HG02981 (cell line): ENCODE data around the gene IFI6.
A peak's percentile ranks its signal among the peaks of the same experiment; 100 is the strongest.
"Not testable (repeated sequence)": the region's sequence is repeated elsewhere in the genome, so short reads cannot be mapped to it uniquely, and the experiment has no call there.

Experiments used
- ATAC-seq: cut with Tn5 transposase; IDR thresholded peaks from one replicate; pipeline ENCODE4 v1.9.1; 2021; ENCODE audit warnings: mild to moderate bottlenecking, moderate library complexity; ENCODE audit not compliant: unreplicated experiment

IFI6 gene

DNA sequence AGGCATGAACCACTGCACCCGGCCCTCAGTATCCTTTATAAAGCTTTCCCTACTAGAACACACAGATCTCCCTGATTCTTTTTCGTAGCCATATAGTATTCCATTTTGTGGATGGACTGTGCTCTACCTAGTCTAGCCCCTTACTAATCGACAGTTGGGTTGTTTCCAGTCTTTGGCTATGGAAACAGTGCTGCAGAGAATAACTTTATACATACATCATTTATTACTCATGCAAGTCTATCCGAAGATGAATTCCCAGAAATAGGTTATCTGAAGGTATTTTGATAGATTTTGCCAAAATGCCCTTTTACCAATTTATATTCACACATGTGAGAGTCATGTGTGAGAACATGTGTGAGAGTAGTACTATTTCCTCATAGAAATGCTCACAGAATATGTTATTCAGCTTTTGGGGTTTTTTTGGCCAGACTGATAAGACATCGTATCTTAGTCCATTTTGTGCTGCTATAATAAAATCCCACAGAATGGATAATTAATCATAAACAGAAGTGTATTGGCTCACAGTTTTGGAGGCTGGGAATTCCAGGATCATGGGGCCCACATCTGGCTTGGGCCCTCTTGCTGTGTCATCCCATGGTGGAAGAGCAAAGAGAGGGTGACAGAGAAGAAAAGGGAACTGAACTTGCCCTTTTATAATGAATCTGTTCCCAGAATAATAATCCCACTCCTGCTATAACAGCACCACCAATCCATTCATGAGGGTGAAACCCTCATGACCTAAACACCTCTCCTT lies 19.7 kb downstream of the IFI6 start:
- ATAC-seq: no peak

GRCh38 chr1:27650539-27651175 lies 21.3 kb downstream of the IFI6 start:
- no peak for ATAC-seq

DNA sequence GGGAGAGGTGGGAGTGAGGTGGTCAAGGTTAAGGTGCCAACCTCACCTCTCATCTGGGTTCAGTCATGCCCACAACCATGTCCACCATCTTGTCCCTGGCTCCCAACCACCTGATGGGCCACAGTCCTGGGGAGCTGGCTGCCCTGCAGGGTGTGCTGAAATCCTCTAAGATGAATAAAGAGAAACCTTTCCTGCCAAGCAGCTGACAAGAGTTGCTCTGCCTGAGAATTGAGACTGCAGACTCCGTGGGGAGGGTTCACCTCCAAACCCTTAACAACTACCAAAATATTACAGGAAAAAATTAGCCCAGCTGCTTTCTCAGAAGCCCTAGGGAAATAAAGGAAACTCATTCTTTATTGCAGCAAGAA lies 21.8 kb downstream of the IFI6 start:
- ATAC-seq: no peak

- no peak for ATAC-seq
Measured at GRCh38 chr1:27649306-27649635, 22.7 kb downstream of the IFI6 start.

DNA sequence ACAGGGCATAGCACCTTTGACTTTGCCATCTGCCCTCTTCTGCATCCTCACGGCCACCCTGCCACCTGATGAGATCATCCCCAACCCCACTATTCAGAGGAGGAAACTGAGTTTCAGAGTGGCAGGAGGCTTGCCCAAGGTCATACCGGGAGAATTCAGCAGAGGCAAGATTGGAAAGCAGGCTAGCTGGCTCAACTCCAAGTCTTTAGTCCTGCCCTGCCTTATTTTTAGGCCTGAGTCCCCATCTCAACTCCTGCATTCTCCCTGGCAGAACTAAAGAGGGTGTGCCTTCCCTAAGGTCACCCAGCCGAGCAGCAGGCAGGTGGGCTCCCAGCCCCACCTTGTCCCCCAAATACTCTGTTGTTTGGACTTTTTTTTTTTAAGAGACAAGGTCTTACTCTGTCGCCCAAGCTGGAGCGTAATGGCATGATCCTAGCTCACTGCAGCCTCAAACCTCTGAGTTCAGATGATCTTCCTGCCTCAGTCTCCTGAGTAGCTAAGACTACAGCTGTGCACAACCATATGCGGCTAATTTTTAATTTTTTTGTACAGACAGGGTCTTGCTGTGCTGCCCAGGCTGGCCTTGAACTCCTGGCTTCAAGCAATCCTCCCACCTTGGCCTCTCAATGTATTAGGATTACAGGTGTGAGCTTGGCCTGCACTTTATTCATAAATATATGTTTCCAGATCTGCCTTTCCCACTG lies 23.2 kb downstream of the IFI6 start:
- ATAC-seq: no peak

GRCh38 chr1:27647328-27647727 lies 24.7 kb downstream of the IFI6 start:
- no peak for ATAC-seq

DNA sequence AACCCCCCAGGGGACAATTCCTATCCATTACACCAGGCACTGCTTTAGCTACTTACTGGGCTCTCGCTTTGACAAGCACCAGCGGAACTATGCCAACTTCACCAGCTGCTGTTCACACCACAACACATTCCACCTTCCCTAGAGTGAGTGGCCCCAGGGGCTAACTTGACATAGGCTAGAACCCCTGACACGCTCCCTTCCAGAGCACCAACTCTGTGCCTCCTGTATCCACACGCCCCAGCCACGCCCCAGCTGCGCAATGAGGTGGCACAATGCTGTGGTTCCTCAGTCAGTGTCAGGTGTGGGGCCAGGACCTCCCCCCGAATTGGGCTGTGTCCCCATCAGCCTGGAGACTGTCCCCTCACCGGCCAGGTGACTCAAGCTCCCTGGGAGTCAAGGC lies 25.3 kb downstream of the IFI6 start:
- ATAC-seq: no peak

DNA sequence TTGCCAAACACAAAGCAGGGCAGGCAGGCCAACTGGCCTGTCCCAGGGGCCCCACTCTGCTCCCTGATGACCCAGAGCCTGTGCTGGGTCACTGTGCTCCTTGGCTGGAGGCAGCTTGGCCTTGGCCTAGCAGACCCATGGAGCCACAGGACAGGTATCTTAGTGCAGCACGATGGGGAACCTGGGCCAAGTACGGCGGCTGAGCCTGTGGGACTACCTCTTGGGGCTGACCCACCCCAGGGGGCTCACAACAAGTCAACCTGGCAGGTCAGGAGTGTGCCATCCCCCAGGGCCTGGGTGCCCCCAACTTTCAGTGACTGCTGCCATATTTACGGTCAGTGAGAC lies 26.9 kb downstream of the IFI6 start:
- ATAC-seq: no peak

DNA sequence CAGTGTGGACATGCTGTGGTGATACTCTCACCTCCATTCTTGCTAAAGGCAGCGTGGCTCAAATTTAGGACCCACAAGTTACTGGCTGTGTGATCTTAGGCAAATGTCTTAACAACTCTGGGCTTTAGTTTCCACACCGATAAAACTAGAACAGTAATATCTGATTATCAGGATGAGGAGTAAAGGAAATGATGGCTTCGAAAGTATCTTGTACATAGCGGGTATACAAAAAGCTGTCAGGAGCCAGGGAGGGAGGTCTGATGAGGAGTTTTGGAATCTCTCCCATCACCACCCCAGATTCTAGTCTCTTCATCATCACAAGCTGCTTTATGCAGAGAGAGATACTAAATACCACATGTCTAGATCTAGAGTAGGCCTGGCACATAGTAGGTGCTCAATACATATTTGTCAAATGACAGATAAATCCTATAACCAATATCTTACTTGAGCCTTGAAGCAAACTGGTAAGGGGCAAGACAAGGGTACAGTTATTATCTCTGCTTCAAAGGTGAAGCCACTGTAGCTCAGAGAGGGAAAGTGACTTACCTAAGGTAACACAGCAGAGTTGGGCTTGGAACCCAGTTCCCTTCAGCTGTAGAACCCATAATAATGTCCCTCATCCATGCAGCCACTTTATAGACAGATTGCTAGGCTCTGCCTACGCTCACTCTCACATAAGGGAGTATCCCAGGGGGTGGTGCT lies 27.5 kb downstream of the IFI6 start:
- ATAC-seq: no peak

DNA sequence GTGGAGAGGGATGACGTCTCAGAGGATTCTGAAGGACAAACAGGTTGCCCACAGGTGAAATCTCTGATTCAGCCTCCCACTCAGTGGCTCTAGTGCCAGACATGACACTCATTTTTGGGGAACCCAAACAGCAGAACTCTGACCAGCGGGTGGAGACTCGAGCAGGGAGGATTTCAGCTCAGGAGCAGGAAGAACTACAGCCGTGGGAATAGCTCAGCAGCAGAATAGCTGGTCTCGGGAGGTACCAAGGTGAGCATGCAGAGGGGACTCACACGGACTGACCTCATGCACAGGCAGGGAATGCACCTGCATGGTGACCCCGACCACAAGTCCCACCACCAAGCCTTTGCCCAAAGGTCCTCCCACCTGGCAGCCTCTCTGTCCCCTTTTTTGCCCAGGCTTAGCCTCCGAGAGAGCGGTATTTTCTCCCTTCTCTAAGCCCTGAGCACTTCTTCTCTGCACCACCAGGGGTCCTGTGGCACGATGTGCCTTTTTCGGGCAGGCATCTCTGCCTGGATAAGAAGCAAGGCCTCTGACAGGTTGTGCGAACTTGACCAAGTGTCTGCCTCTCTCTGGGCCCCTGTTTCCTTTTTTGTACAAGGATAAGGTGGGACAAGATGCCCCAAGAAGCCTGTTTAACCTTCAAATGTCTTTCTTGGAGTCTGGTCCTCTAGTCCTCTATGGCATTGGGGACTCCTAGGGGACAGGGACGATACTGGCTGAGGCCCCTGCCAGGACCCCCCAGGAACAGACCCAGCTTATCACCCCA lies 28.2 kb downstream of the IFI6 start:
- peak; percentile 54 for ATAC-seq

DNA sequence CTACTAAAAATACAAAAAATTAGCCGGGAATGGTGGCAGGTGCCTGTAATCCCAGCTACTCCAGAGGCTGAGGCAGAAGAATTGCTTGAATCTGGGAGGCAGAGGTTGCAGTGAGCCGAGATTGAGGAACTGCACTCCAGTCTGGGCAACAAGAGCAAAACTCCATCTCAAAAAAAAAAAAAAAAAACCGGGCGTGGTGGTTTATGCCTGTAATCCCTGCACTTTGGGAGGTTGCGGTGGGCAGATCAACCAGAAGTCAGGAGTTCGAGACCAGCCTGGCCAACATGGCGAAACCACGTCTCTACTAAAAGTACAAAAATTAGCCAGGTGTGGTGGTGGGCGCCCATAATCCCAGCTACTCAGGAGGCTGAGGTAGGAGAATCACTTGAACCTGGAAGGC lies 31.5 kb downstream of the IFI6 start:
- not testable (repeated sequence) for ATAC-seq

DNA sequence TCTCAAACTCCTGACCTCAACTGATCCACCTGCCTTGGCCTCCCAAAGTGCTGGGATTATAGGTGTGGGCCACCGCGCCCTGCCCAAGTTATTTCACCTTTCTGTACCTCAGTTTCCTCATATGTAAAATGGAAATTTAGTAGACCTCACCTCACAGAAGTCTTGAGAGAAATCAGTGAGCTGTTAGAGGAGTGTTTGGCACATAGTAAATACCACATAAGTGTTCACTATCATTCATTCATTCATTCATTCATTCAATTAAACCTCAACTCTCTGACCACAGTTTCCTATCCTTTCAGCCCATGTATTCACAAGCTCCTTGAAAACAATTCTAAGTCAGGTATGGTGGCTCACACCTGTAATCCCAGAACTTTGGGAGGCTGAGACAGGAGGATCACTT lies 33.2 kb downstream of the IFI6 start:
- no peak for ATAC-seq

DNA sequence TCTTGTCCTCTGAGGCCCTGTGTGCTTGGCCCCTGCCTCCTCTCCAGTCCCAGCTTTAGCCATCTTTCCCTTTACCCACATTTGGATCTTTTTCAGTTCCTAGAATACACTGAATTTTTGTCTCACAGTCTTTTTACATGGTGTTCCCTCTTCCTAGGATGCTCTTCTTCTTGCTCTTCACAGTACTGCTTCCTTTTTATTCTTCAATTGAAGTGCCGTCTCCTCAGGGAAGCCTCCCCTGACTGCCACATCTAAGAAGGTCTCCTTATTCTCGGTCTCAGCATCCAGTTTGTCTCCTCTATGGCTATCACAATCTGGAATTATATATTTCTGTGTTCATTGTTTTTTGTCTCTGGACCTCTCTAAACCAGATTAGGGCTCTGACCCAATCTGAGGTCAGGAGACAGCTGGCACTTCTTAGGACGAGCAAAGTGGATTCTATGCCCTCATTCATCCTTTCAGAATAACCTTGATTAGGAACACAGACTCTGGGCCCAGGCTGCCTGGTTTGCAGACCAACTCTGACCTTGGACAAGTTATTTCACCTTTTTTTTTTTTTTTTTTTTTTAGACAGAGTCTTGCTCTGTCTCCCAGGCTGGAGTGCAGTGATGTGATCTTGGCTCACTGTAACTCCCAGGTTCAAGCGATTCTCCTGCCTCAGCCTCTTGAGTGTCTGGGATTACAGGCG lies 33.8 kb downstream of the IFI6 start:
- ATAC-seq: no peak

DNA sequence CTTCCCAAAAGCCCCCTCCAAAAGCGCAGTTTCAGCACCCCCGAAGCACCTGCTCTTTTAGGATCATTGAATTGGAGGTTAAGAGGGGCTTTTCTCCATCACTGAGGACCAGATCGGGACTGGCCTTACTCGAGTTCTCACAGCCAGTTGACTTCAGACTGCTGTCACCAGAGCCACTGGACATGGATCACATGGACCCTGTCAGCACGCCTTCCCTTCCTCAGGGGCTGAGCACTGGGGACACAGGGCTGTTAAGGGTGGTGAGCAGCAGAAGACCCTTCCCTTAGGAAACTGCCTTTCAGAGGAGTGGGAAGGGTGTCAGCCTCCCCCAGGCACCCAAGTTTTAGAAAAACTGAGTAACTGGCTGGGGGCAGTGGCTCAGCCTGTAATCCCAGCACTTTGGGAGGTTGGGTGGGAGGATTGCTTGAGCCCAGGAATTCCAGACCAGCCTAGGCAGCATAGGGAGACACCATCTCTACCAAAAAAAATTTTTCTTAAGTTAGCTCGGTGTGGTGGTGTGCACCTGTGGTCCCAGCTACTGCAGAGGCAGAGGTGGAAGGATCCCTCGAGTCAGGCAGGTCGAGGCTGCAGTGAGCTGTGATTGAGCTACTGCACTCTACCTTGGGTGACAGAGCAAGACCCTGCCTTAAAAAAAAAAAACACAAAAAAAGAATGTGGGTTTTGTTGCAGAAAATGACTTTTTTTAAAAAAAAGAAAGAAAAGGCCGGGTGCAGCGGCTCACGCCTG lies 36.4 kb downstream of the IFI6 start:
- ATAC-seq: no peak

DNA sequence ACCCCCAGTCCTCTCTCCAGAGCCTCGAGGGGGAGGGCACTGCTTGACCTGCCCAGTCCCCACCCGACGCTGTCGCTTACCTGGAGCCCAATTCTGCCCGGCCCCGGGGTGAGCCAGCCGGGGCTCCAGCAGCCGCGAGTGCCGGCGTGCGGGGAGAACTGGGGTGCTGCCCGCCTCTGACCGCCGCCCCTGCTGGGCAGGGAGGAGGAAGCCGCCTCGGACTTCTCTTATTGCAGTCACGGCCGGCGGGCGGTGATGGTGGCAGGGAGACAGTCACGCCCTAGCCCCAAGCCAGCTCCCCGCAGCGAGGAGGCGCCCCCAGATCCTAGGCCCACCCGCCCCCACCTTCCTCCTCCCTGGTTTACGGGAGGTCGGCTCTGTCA lies 37.0 kb downstream of the IFI6 start, which contains the start of gene FGR:
TSS of gene FGR (minus strand) at position 201 of the 383 bp plus-strand sequence. CDS start 11,269 bp downstream, outside the sequence.
- ATAC-seq: no peak

GRCh38 chr1:27634177-27634984 lies 37.6 kb downstream of the IFI6 start:
- no peak for ATAC-seq

- no peak for ATAC-seq
Measured at GRCh38 chr1:27633640-27634176, 38.3 kb downstream of the IFI6 start.

GRCh38 chr1:27633298-27633610 lies 38.7 kb downstream of the IFI6 start:
- ATAC-seq: no peak
